NCI-H146 treated with DMSO at 0.1 percent for 48 hours (cell line): ENCODE data around the gene FICD.

Source experiments
- DNase-seq: peaks from one replicate; lab custom pipeline; 2025; ENCODE audit not compliant: unreplicated experiment; lab: John Stamatoyannopoulos, UW

Gene FICD

DNA sequence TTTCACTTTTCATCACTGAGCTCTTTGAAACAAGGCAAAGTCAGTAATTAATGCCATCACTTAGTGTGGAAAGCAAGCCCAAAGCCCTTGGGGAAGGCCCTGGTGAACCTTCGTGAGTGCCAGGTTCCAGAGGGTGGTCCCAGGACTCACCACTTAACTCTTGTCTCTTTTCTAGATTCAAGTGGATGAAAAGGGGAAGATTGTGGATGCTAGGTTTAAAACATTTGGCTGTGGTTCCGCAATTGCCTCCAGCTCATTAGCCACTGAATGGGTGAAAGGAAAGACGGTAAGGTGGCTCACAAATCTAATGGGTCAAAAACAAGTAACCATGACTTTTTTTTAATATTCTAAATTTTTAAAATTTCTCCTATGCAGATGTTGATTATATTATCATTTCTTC lies 50.1 kb downstream of the FICD start:
- DNase-seq = no peak

DNA sequence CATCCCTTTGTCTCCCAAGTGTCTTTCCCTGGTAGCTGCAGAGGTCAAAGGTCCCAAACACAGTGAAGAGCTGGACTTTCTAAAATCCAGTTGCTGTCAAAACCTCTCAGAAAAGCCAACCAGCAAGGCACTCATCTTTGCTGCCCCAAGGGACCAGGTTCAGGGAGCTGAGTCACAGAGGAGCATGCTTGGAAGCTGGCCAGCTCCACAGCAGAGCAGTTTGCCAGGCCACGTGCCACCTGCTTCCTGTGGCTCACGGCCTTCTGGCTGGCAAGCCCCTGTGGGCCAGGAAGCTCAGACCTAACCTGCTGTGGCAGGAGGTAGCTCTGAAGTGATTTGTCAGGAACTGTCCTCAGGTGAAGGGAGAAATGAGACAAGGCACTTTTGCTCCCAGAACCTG lies 50.9 kb downstream of the FICD start:
- DNase-seq = no peak

DNA sequence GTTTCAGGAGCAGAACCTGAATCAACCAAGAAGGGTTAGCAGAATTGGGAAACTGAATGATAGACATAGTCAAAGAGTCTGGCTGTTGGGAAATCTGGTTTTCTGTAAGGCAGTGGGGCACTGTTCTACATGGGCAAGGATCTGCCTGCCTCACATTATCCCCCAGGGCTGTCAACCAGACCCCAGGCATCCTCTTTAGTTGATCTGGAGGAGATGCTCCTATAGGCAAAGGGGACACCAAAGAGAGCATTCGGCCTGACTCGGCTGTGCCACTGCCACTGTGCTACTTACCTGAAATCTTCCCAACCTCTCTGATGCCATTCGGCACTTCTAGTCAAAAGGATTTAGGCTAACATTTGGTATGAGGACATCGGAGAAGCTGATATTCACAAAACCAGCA lies 51.4 kb downstream of the FICD start:
- DNase-seq = no peak

DNA sequence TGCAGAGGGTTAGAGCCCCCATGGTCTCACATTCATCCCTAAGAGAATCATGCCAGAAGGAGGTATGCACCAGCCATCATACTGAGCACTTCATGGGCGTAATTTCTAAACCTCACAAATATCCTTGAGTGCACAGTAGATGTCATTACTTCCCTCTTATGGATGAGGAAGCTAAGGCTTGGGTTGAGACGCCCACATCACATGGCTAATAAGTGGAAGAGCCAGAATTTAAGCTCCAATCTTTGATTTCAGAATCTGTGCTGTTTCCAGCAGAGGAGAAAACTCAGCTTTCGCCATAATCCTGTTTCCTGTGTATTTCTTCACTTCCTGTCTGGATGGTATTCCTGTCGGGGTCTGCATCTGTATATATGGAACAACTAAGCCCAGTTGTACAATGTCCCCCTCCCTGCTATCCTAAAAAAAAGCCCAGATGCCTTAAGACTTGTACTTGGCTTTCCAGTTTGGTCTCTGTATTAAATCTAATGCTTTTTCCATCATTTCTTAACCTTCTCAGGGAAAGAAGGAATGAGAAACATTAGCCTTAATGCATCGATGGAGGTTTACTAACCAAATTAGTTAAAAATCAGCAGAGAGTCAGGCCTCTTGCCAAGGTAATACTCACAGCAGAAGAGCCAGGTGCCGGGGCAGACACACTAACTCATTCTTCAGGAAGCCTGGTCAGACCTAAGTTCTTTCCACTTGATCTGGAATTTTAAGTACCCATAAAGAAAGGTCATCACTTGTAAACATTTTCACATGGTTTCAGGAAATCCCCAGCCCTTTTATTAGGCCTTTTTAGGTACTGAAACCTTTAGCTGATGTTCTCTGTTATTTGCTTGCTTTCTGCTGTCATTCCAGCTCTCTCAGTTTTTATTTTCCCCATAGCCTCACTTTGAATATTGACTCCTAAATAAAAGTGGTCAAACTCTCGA lies 52.6 kb downstream of the FICD start:
- DNase-seq = no peak

DNA sequence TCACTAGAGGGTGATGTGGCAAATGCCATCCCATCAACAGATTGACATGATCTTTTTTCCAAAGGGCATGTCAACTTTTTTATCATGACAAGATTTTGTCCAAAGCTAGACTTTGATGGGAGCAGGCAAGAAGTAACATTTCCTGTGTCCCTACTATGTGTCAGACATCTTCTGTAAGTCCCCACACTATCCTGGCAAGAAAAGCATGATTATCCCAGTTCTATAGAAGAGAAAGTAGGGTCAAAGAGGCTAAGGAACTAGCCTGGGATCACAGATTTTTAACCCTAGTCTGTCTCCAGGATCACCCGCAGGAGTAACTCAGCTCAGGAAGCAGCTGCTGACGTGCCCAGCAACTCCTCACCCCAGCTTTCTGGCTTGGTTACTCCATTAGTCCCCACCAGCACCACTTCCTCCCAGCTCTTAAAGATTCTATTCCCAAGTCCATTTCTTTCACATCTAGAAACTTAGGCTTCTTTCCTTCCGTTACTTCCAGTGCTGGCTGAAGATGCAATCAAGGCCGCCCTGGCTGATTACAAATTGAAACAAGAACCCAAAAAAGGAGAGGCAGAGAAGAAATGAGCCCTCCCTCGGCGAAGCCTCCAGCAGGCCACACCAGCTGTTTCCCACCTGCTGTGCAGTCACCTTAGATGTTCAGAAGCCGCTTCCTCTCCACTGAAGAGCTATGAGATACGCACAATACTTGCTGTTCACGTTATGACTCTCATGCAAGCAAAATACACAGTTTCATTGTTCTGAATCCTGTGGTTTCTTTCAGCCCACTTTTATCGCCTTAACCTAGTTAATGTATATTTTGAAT lies 53.5 kb downstream of the FICD start:
- peak; percentile 7 for DNase-seq
